GM19467 (cell line): ENCODE measurements around the gene SLC37A1.

Experiments used
- ATAC-seq: cut with Tn5 transposase; IDR thresholded peaks from one replicate; pipeline ENCODE4 v1.9.1; 2021; ENCODE audit warnings: mild to moderate bottlenecking, moderate library complexity; ENCODE audit not compliant: unreplicated experiment

The SLC37A1 gene

GRCh38 chr21:42503711-42504110 is 9.9 kb upstream of the SLC37A1 start:
- no peak for ATAC-seq

GRCh38 chr21:42505090-42505726 is 8.4 kb upstream of the SLC37A1 start:
- peak; percentile 61 for ATAC-seq

- no peak for ATAC-seq
These were observed 6.2 kb upstream of the SLC37A1 start for GRCh38 chr21:42507418-42507817.

GRCh38 chr21:42508371-42508770 is 5.3 kb upstream of the SLC37A1 start:
- ATAC-seq = no peak

GRCh38 chr21:42509244-42509643 is 4.4 kb upstream of the SLC37A1 start:
- no peak for ATAC-seq

- no peak for ATAC-seq
These were observed 1.2 kb upstream of the SLC37A1 start for GRCh38 chr21:42512346-42513034.

GRCh38 chr21:42513985-42514882 is 582 bp downstream of the SLC37A1 start:
- ATAC-seq = no peak

- no peak for ATAC-seq
These were observed 1.2 kb downstream of the SLC37A1 start for GRCh38 chr21:42514883-42515228.

GRCh38 chr21:42515708-42516502 is 2.3 kb downstream of the SLC37A1 start:
- ATAC-seq = no peak

- no peak for ATAC-seq
These were observed 4.6 kb downstream of the SLC37A1 start for GRCh38 chr21:42518215-42518614.

- no peak for ATAC-seq
These were observed 5.0 kb downstream of the SLC37A1 start for GRCh38 chr21:42518626-42519025.

- no peak for ATAC-seq
These were observed 7.1 kb downstream of the SLC37A1 start for GRCh38 chr21:42520628-42521253.

- ATAC-seq = no peak
These were observed 7.7 kb downstream of the SLC37A1 start for GRCh38 chr21:42521384-42521783.

GRCh38 chr21:42521805-42522204 is 8.2 kb downstream of the SLC37A1 start:
- no peak for ATAC-seq

- no peak for ATAC-seq
These were observed 8.6 kb downstream of the SLC37A1 start for GRCh38 chr21:42522271-42522670.

- no peak for ATAC-seq
These were observed 9.1 kb downstream of the SLC37A1 start for GRCh38 chr21:42522771-42523170.

GRCh38 chr21:42523211-42523610 is 9.6 kb downstream of the SLC37A1 start:
- ATAC-seq = no peak

GRCh38 chr21:42523941-42524340 is 10.3 kb downstream of the SLC37A1 start:
- no peak for ATAC-seq

GRCh38 chr21:42524341-42525028 is 10.8 kb downstream of the SLC37A1 start:
- ATAC-seq = peak; percentile 52

GRCh38 chr21:42525029-42525581 is 11.5 kb downstream of the SLC37A1 start:
- ATAC-seq = peak; percentile 23
